Endodermal cell (in vitro differentiated cells): ENCODE results near the gene CCM2. TPM values are rescaled to one million over a fixed set of nuclear protein-coding genes. Genes with fewer than 3 reads are reported as not detected.

Source experiments
- DNase-seq: peaks from one replicate; pipeline ENCODE4 v3.0.0-alpha.2; 2017
- H3K27ac ChIP-seq: 2 replicates; pipeline ENCODE4 v1.5.1; 2013; ENCODE audit warnings: mild to moderate bottlenecking, low read depth, low read length, moderate library complexity
- H3K27me3 ChIP-seq: 2 replicates; pipeline ENCODE4 v1.6.1; 2013; ENCODE audit warnings: mild to moderate bottlenecking, low read length, moderate library complexity; ENCODE audit not compliant: insufficient read depth, control insufficient read depth, poor library complexity, severe bottlenecking
- H3K36me3 ChIP-seq: 2 replicates; pipeline ENCODE4 v1.7.0; 2013; ENCODE audit warnings: mild to moderate bottlenecking, low read length, moderate library complexity; ENCODE audit not compliant: control insufficient read depth, insufficient read depth
- H3K4me1 ChIP-seq: one replicate; pipeline ENCODE4 v1.7.0; 2013; ENCODE audit warnings: low read length; ENCODE audit not compliant: control insufficient read depth, insufficient read depth
- H3K4me3 ChIP-seq: 2 replicates; pipeline ENCODE4 v1.5.1; 2013; ENCODE audit warnings: mild to moderate bottlenecking, low read length, moderate library complexity
- H3K9ac ChIP-seq: 2 replicates; pipeline ENCODE4 v1.6.1; 2013; ENCODE audit warnings: mild to moderate bottlenecking, low read length, moderate library complexity; ENCODE audit not compliant: poor library complexity, severe bottlenecking; ENCODE audit errors: extremely low read depth
- H3K9me3 ChIP-seq: 2 replicates; pipeline ENCODE4 v1.6.1; 2013; ENCODE audit warnings: mild to moderate bottlenecking, low read length, moderate library complexity; ENCODE audit not compliant: control insufficient read depth
- H3K27ac Mint-ChIP-seq: 2 replicates; pipeline ENCODE4 v1.8.0; 2020; ENCODE audit warnings: mixed read lengths
- H3K27me3 Mint-ChIP-seq: 2 replicates; pipeline ENCODE4 v1.8.0; 2021; ENCODE audit warnings: mild to moderate bottlenecking, mixed read lengths; ENCODE audit not compliant: insufficient read depth
- H3K36me3 Mint-ChIP-seq: 2 replicates; pipeline ENCODE4 v1.8.0; 2020; ENCODE audit warnings: low read depth, mixed read lengths
- H3K4me1 Mint-ChIP-seq: 2 replicates; pipeline ENCODE4 v1.8.0; 2020; ENCODE audit warnings: mixed read lengths
- H3K4me3 Mint-ChIP-seq: 2 replicates; pipeline ENCODE4 v1.8.0; 2020; ENCODE audit warnings: mild to moderate bottlenecking, moderate library complexity, mixed read lengths
- H3K9me3 Mint-ChIP-seq: 2 replicates; pipeline ENCODE4 v1.8.0; 2020; ENCODE audit warnings: mild to moderate bottlenecking, mixed read lengths
- WGBS, 2 experiments: methylation state at CpG; one replicate each; pipeline versions ENCODE4 v1.1.5 to v1.1.7; 2013; ENCODE audit warnings: missing lambda C conversion rate in 2 of 2, mixed read lengths in 1 of 2; ENCODE audit not compliant: insufficient coverage in 1 of 2, insufficient read length in 1 of 2; 5-methylcytosine and 5-hydroxymethylcytosine counted together
- total RNA-seq, 2 donors: library from RNA; stranded (reverse); fragmentation: NEBNext Ultra II Directional in 1 of 2; extraction: Animal tissue kit (Norgen Biotek cat#: 25700) in 1 of 2; gene quantifications; 2 replicates in 1 of 2; 3 replicates in 1 of 2; pipeline ENCODE4 v1.2.1, GENCODE V29; 2021
- TF ChIP-seq, protein P1 (sequence below): fragments of 200-600 bp; sonication (generic); conservative IDR thresholded peaks from 2 replicates; pipeline ENCODE4 v1.5.0; 2021; ENCODE audit warnings: antibody characterized with exemption, mild to moderate bottlenecking

The CCM2 gene
- total RNA-seq, 2 donors from 2014 or later = 37.4 to 38.1 TPM

GRCh38 chr7:44975331-44976039 is 24.5 kb upstream of the CCM2 start:
- Histone ChIP-seq H3K4me1 (no peaks in the 10 kb centered on the region), H3K9me3 (no peaks in the 10 kb centered on the region), H3K27me3 (no peaks in the 10 kb centered on the region), H3K9ac (no peak overlapping the region), H3K4me3 (no peak overlapping the region), H3K36me3 (peaks cover under 1% of the 10 kb centered on the region), H3K27ac (no peak overlapping the region)
- peak; percentile 30 for DNase-seq
- WGBS, 2 experiments = 94% methylated on average over 9 to 12 of the region's 12 CpGs
- Mint-ChIP-seq H3K4me3 (no peak overlapping the region), H3K9me3 (no peaks in the 10 kb centered on the region), H3K27me3 (no peaks in the 10 kb centered on the region), H3K36me3 (no peaks in the 10 kb centered on the region), H3K4me1 (no peaks in the 10 kb centered on the region), H3K27ac (no peak overlapping the region)
- TF ChIP-seq, protein P1, sequence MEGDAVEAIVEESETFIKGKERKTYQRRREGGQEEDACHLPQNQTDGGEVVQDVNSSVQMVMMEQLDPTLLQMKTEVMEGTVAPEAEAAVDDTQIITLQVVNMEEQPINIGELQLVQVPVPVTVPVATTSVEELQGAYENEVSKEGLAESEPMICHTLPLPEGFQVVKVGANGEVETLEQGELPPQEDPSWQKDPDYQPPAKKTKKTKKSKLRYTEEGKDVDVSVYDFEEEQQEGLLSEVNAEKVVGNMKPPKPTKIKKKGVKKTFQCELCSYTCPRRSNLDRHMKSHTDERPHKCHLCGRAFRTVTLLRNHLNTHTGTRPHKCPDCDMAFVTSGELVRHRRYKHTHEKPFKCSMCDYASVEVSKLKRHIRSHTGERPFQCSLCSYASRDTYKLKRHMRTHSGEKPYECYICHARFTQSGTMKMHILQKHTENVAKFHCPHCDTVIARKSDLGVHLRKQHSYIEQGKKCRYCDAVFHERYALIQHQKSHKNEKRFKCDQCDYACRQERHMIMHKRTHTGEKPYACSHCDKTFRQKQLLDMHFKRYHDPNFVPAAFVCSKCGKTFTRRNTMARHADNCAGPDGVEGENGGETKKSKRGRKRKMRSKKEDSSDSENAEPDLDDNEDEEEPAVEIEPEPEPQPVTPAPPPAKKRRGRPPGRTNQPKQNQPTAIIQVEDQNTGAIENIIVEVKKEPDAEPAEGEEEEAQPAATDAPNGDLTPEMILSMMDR = no peak

- H3K9me3 ChIP-seq = no peaks in the 10 kb centered on the region
- Mint-ChIP-seq H3K9me3 (no peaks in the 10 kb centered on the region), H3K27me3 (no peaks in the 10 kb centered on the region), H3K27ac (no peak overlapping the region), H3K4me1 (no peaks in the 10 kb centered on the region), H3K4me3 (no peak overlapping the region), H3K36me3 (peaks cover 4% of the 10 kb centered on the region)
- TF ChIP-seq, protein P1 = no peak
- H3K4me3 ChIP-seq = no peak overlapping the region
- H3K36me3 ChIP-seq = peaks cover 7% of the 10 kb centered on the region
- no peaks in the 10 kb centered on the region for H3K4me1 ChIP-seq
- H3K27ac ChIP-seq = no peak overlapping the region
- H3K9ac ChIP-seq = no peak overlapping the region
- no peak for DNase-seq
- 92 to 93% methylated on average over 6 of the region's 6 CpGs for WGBS, 2 experiments
- H3K27me3 ChIP-seq = no peaks in the 10 kb centered on the region
These were observed 23.8 kb upstream of the CCM2 start for GRCh38 chr7:44976040-44976745.

- peaks cover 7% of the 10 kb centered on the region for H3K36me3 ChIP-seq
- peaks cover 5% of the 10 kb centered on the region for H3K36me3 Mint-ChIP-seq
- no peak overlapping the region for H3K27ac ChIP-seq
- 87 to 93% methylated on average over 12 to 17 of the region's 17 CpGs for WGBS, 2 experiments
- no peak overlapping the region for H3K9ac ChIP-seq
- no peaks in the 10 kb centered on the region for H3K9me3 Mint-ChIP-seq
- no peaks in the 10 kb centered on the region for H3K27me3 Mint-ChIP-seq
- TF ChIP-seq, protein P1 = no peak
- H3K27me3 ChIP-seq = no peaks in the 10 kb centered on the region
- no peak overlapping the region for H3K4me3 ChIP-seq
- no peaks in the 10 kb centered on the region for H3K9me3 ChIP-seq
- H3K4me1 ChIP-seq = no peaks in the 10 kb centered on the region
- H3K27ac Mint-ChIP-seq = no peak overlapping the region
- H3K4me3 Mint-ChIP-seq = no peak overlapping the region
- no peak for DNase-seq
- no peaks in the 10 kb centered on the region for H3K4me1 Mint-ChIP-seq
These were observed 23.2 kb upstream of the CCM2 start for GRCh38 chr7:44976746-44977196.
